K562 (cell line): ENCODE measurements around the gene B4GALNT4. TPM values are rescaled to one million over a fixed set of nuclear protein-coding genes. Genes with fewer than 3 reads are reported as not detected.

Source experiments
- GABPA ChIP-seq: fragments of 200-800 bp; sonication (Bioruptor generic); conservative IDR thresholded peaks from 2 replicates; pipeline ENCODE4 v1.6.1; 2016; ENCODE audit warnings: low read depth, missing genetic modification characterization, missing compliant biosample characterization
- LARP7 ChIP-seq: fragments of 450-650 bp; IDR thresholded peaks from 2 replicates; pipeline ENCODE4 v1.6.1; 2016
- MAZ ChIP-seq, 2 experiments: fragments of 450-650 bp in 1 of 2; sonication (generic) in 1 of 2; formaldehyde crosslinking; IDR thresholded peaks in 1 of 2; conservative IDR thresholded peaks in 1 of 2; 2 replicates each; pipeline versions ENCODE4 v1.4.0 to v1.5.0; 2020; ENCODE audit warnings: mild to moderate bottlenecking in 1 of 2, missing genetic modification reagents in 1 of 2
- NFRKB ChIP-seq: fragments of 450-650 bp; IDR thresholded peaks from 2 replicates; pipeline ENCODE4 v1.6.1; 2016; ENCODE audit warnings: low read depth
- POLR2G ChIP-seq: fragments of 200-400 bp; formaldehyde crosslinking; IDR thresholded peaks from 2 replicates; pipeline ENCODE4 v1.6.1; 2017; ENCODE audit warnings: low read depth, mild to moderate bottlenecking, antibody characterized with exemption, low read length, moderate library complexity
- RBFOX2 ChIP-seq: fragments of 200-400 bp; formaldehyde crosslinking; IDR thresholded peaks from 2 replicates; pipeline ENCODE4 v1.6.1; 2017; ENCODE audit warnings: low read depth, mild to moderate bottlenecking, low read length, moderate library complexity
- XRCC4 ChIP-seq: IDR thresholded peaks from one replicate; pipeline ENCODE4 v1.6.1; 2011; ENCODE audit not compliant: insufficient read depth, insufficient read length; ENCODE audit errors: extremely low read depth
- ZBTB11 ChIP-seq, 3 experiments: fragments of 200-800 bp in 1 of 3; fragments of 250-450 bp in 1 of 3; fragments of 450-650 bp in 1 of 3; sonication (Bioruptor Pico) in 1 of 3; sonication (Bioruptor generic) in 1 of 3; formaldehyde crosslinking in 1 of 3; IDR thresholded peaks; 2 replicates each; pipeline versions ENCODE4 v1.6.1 to v1.8.0; 2016 to 2022; ENCODE audit warnings: mild to moderate bottlenecking in 2 of 3, missing genetic modification characterization in 2 of 3, missing compliant biosample characterization in 1 of 3, moderate library complexity in 1 of 3
- ZNF175 ChIP-seq: fragments of 200-800 bp; sonication (Bioruptor generic); IDR thresholded peaks from 2 replicates; pipeline ENCODE4 v1.6.1; 2016; ENCODE audit warnings: low read depth, mild to moderate bottlenecking, missing genetic modification characterization, missing compliant biosample characterization
- ZNF318 ChIP-seq, 2 experiments: fragments of 450-650 bp; IDR thresholded peaks; 2 replicates each; pipeline ENCODE4 v1.6.1; 2016; ENCODE audit warnings: mild to moderate bottlenecking in 2 of 2, borderline replicate concordance in 1 of 2, low read depth in 1 of 2, moderate library complexity in 1 of 2
- ZNF830 ChIP-seq: fragments of 250-450 bp; sonication (Bioruptor Pico); IDR thresholded peaks from 2 replicates; pipeline ENCODE4 v1.5.0; 2021; ENCODE audit warnings: mild to moderate bottlenecking
- polyA plus RNA-seq, 8 experiments: library from polyadenylated mRNA; depleted of rRNA in 4 of 8; stranded (reverse) in 5 of 8; unstranded in 3 of 8; fragments of >200 nt; fragmentation: Nextera tagmentation in 2 of 8; fragmentation: Illumina TruSeq in 1 of 8; extraction: Ambion mirVana in 2 of 8; extraction: Trizol in 1 of 8; gene quantifications; 2 replicates each; pipeline versions ENCODE4 v1.2.1 to v1.2.3, GENCODE V29; 2011 to 2014; ENCODE audit warnings: inconsistent platforms in 1 of 8, missing spikeins in 1 of 8
- total RNA-seq, 7 experiments: library from RNA; depleted of rRNA in 6 of 7; stranded (reverse); fragments of >200 nt in 6 of 7; fragmentation: Illumina TruSeq in 2 of 7; extraction: Trizol in 2 of 7; gene quantifications; 2 replicates each; pipeline versions ENCODE4 v1.2.1 to v1.2.3, GENCODE V29; 2011 to 2021; ENCODE audit warnings: low replicate concordance in 1 of 7
- TF ChIP-seq, protein P1 (sequence below), 2 experiments: fragments of 250-450 bp in 1 of 2; fragments of 450-650 bp in 1 of 2; sonication (Bioruptor Pico) in 1 of 2; IDR thresholded peaks; 2 replicates each; pipeline versions ENCODE4 v1.6.1 to v1.8.0; 2016 to 2021; ENCODE audit warnings: mild to moderate bottlenecking in 2 of 2, moderate library complexity in 2 of 2, missing compliant biosample characterization in 1 of 2, missing genetic modification characterization in 1 of 2

B4GALNT4 gene
- total and polyA plus RNA-seq, 9 of the 15 experiments (the other 6 are each of a cell fraction or from before 2014, with no cell fraction given) = 0.20 to 37.1 (median 10.8) TPM; not detected in 1

DNA sequence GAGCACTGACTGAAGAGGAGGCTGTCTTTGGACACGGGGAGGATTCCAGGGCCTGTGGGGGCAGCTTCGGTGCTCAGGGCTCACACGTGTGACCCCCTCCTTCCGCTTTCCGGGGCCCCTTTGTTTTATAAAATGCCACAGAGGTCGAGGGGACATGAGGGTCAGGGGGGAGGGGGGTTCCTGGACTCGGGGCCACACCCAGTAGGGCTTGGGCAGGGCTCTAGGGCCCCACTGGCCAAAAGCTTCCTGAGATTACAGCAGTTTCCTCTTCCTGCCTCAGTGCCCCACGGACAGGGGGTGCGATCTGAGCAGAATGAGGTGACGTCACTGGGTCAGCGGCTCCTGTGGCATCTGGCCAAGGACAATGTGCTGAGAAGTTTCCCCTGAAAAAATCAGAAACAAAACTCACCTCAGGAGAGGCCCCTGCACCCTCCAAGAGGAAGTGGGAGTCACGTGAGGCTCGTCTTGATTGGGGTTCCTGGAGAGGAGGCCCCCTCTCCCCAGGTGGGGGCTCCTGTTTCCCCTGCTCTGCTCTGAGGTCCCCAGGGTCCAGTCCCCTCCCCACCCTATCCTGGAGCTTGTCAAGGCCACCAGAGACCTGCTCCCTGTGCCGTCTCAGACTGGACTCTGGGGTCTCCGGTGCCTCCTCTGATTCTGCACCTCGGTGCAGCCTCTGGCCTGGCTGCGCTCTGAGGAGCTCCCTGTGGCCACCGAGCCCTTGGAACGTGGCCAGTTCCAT is 42.3 kb upstream of the B4GALNT4 start (continued):
- TF ChIP-seq GABPA (peak; percentile 74), ZNF318 (IDR thresholded peaks at IDR 0.05; ENCODE audit: borderline replicate concordance in 1 of 2, low read depth in 1 of 2) (0 out of 4 replicates have a peak, but pooled peaks of 1 of the 2 experiments have one; percentile 17), XRCC4 (no peak), POLR2G (peak; percentile 40; the same call in 1 of the 2 replicates), NFRKB (0 out of 2 replicates have a peak, but pooled peaks have one; percentile 17), ZBTB11 (CRISPR knock-in tag; IDR thresholded peaks at IDR 0.05) (peak in 1 of 3 experiments; percentile 70; a peak in 1 of 6 replicates), ZNF830 (no peak), ZNF175 (CRISPR knock-in tag) (peak; percentile 65), LARP7 (no peak), MAZ (CRISPR knock-in tag; conservative IDR thresholded peaks at IDR 0.05 in 1 of 2, IDR thresholded peaks at IDR 0.05 in 1 of 2) (peak; percentile 45 to 58; a peak in 3 of 4 replicates), RBFOX2 (peak; percentile 56; the same call in 1 of the 2 replicates)
- TF ChIP-seq, protein P1, sequence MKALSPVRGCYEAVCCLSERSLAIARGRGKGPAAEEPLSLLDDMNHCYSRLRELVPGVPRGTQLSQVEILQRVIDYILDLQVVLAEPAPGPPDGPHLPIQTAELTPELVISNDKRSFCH (CRISPR knock-in tag; IDR thresholded peaks at IDR 0.05) = no peak
- TF ChIP-seq, protein P1 (tag; IDR thresholded peaks at IDR 0.05) = peak; percentile 59; the same call in 1 of the 2 replicates
